ENCODE measurements around the gene KLHL18.

The KLHL18 gene

DNA sequence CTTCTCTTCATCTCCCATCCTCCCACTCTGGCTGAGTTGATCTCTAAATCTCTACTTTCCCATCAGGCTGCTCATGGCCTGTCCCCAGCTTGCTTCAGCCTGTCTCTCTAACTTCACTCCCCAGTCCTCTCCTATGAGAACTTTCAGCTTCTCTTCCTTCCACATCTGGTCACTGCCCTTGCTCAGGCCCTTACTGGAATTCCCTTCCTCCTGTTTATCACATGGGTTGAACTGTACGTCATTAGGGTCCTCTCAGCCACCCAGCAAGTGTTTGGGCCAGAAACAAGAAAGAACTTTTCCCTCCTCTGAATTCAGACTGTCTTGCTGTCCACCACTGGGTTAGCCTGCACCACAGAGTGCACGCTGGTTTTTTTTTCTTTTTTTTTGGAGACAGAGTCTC is 103.1 kb downstream of the KLHL18 start:
- no peak for DNase-seq (ENCODE audit: extremely low read depth in 1 of 2, low read depth in 1 of 2)

DNA sequence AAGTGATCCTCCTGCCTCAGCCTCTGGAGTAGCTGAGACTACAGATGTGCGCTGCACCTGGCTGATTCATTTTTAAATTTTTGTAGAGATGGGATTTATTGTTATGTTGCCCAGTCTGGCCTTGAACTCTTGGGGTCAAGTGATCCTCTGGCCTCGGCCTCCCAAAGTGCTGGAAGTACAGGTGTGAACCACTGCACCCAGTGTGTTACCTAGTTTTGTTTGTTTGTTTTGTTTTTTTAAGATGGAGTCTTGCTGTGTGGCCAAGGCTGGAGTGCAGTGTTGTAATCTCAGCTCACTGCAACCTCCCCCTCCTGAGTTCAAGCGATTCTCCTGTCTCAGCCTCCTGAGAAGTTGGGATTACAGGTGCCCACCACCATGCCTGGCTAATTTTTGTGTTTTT is 110.2 kb downstream of the KLHL18 start:
- DNase-seq (ENCODE audit: extremely low read depth in 1 of 2, low read depth in 1 of 2): no peak

- DNase-seq (ENCODE audit: extremely low read depth in 1 of 2, low read depth in 1 of 2): no peak
Measured at GRCh38 chr3:47394140-47394870, 111.6 kb downstream of the KLHL18 start.

- no peak for DNase-seq (ENCODE audit: extremely low read depth in 1 of 2, low read depth in 1 of 2)
Measured at GRCh38 chr3:47394881-47395280, 112.1 kb downstream of the KLHL18 start.

Data from activated CD8-positive, alpha-beta memory T cell treated with anti-CD3 and anti-CD28 coated beads for 1 hour (primary cell).